NCI-H1092 (cell line): ENCODE results near the gene CCDC172.
"Not testable (repeated sequence)": the region's sequence is repeated elsewhere in the genome, so short reads cannot be mapped to it uniquely, and the experiment has no call there.

Source experiments
- DNase-seq: peaks from one replicate; lab custom pipeline; 2025; lab: John Stamatoyannopoulos, UW

Gene CCDC172

GRCh38 chr10:116336866-116337265 lies 12.6 kb downstream of the CCDC172 start:
- no peak for DNase-seq

DNA sequence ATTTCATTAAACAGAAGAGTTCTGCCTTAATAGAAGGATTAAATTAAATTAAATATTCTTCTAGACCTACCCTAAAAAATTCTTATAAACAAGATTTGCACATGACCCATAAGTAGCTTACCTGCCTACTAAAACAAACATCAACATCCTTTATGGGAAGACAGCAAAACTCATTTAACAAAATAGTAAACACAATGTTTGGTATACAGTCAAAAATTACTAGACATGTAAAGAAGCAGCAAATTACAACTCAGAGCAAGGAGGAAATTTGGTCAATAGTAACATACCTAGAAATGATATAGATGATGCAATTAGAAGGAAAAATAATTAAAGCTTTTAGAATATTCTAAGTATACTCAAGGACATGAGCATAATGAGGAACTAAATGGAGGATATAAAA lies 27.9 kb downstream of the CCDC172 start:
- no peak for DNase-seq

DNA sequence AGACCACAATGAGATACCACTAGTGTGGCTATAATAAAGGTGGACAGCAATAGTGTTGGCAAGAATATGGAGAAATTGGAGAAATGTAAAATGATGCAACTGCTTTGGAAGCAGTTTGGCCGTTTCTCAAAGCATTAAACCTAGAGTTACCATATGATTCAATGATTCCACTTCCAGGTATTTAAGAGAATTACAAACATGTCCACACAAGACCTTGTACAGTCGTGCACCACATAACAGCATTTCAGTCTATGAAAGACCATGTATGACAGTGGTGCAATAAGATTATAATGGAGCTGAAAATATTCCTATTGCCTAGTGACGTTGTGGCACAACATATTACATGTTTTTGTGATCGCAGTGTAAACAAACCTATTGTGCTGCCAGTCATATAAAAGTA lies 29.6 kb downstream of the CCDC172 start:
- DNase-seq: no peak

DNA sequence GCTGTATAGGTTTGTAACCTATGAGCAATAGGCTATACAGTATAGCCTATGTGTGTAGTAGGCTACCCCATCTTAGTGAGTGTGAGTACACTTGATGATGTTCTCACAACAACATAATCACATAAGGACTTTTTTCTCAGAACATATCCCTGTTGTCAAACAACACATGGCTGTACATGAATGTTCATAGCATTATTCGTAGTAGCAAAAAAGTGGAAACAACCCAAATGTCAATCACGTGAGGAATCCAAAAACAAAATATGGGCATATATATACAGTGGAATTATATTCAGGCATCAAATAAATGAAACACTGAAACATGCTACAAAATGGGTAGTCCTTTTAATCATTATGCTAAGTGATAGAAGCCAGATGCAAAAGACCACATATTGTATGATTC lies 31.1 kb downstream of the CCDC172 start:
- DNase-seq: no peak

- DNase-seq: no peak
Measured at GRCh38 chr10:116356833-116357232, 32.6 kb downstream of the CCDC172 start.

- no peak for DNase-seq
Measured at GRCh38 chr10:116364868-116365267, 40.6 kb downstream of the CCDC172 start.

DNA sequence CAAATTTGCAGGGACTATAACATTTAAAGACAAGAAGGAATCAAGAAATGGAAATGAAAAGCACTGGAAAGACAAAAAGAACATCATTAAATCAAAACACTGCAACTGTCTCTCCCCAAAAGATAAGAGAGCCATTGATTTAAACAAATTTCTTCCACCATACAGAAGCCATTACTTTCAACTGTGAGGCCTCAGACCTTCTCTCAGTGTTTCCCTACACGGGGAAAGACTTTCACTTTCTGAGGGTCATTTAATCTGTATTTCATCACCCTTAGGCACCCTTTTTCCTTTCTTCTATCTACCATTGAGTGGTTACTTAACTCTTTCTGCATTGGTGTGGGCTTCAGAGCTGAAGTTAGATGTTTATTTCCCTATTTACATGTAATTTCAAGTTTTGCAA lies 47.5 kb downstream of the CCDC172 start:
- DNase-seq: no peak

GRCh38 chr10:116382290-116382689 lies 58.0 kb downstream of the CCDC172 start:
- DNase-seq: no peak

DNA sequence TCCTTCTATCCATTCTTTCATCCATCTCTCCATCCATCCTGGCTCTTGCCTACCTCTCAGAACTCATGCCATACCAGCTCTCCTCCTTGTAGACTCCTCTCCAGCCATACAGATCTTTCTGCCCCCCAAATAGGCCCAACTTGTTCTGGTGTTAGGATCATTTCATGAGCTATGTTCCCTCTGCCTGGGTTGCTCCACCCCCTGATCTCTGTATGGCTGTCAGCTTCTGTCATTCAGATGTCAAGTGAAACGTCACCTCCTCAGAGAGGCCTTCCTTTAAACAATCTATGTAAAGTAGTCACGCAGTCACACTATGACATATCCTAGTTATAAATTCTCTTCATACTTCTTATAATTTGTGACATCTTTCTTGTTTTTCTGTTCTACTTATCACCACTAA lies 61.1 kb downstream of the CCDC172 start:
- no peak for DNase-seq

DNA sequence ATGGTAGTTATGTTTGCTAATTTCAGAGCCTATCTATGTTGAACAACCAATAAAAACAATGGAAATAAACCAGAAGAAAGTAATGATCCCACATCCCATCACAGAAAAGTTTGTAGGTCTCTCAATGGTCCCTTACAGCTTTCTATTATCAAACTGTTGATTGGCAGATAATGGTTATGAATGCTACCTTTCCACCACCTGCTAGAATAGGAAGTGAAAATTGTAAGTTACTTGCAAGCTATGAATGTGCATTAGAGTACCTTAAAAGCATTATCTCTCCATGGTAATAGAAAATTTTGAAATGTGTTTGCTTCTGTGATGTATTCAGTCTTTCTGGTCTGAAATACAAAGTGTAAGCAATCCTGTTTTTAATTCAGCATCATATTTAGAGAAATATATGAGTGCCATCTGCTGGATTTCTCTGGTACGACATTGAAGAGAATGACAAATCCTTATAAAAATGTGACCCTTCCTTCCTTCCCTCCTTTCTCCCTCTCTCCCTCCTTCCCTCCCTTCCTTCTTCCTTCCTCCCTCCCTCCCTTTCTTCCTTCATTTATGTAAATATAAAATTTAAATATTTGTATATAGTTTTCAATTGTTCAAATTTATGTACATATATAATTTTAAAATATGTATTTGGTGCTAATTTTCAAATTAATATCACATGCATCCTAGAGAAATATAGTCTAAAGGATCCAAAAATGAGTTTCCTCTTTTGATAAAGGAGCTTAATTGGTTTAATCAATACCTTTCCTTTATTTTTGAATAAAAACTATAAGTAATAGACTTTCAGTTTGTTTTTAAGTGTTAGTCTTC lies 62.0 kb downstream of the CCDC172 start:
- peak; percentile 17 for DNase-seq

DNA sequence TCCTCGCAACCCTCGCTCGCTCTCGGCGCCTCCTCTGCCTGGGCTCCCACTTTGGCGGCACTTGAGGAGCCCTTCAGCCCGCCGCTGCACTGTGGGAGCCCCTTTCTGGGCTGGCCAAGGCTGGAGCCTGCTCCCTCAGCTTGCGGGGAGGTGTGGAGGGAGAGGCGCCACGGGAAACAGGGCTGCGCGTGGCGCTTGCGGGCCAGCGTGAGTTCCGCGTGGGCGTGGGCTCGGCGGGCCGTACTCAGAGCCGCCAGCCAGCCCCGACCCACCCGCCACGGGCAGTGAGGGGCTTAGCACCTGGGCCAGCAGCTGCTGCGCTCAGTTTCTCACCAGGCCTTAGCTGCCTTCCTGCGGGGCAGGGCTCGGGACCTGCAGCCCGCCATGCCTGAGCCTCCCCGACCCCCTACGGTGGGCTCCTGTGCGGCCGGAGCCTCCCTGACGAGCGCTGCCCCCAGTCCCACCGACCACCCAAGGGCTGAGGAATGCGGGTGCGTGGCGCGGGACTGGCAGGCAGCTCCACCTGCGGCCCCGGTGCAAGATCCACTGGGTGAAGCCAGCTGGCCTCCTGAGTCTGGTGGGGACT lies 69.1 kb downstream of the CCDC172 start:
- DNase-seq: not testable (repeated sequence)

- no peak for DNase-seq
Measured at GRCh38 chr10:116395223-116395985, 71.2 kb downstream of the CCDC172 start.

GRCh38 chr10:116398224-116398623 lies 74.0 kb downstream of the CCDC172 start:
- no peak for DNase-seq

DNA sequence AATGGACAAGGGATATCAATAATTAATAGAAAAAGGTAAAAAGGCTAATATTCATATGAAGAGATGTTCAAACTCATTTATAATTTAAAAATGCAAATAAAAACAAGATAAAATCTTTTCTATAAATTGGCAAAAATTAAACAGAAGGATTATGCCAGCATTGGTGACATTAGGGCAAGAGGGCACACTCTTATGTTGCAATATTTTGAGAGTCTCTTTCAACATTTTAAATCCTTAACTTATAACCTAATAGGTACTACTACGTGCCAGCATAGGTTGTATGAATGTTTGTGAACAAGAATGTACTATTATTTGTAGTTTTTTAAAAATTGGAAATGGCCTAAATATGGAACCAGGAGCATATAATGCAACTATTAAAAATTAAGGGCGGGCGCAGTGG lies 78.6 kb downstream of the CCDC172 start:
- DNase-seq: no peak

- no peak for DNase-seq
Measured at GRCh38 chr10:116403740-116404250, 79.5 kb downstream of the CCDC172 start.

- DNase-seq: no peak
Measured at GRCh38 chr10:116408719-116409118, 84.5 kb downstream of the CCDC172 start.

DNA sequence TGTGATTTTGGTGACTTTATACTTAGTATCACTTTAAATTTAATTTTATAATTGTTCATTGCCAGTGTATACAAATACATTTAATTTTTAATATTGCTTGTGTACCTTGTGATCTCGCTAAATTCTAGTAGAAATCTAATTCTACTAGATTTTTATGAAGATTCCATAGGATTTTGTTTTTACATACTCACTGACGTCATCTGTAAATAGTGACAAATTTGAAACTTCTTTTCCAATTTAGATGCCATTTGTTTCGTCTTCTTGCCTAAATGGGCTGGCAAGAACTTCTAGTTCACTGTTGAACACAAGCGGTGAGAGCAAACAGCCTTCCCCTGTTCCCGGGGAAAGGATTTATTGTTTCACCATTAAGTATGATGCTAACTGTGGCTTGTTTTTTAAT lies 86.1 kb downstream of the CCDC172 start:
- DNase-seq: no peak

- DNase-seq: no peak
Measured at GRCh38 chr10:116417821-116418220, 93.6 kb downstream of the CCDC172 start.

DNA sequence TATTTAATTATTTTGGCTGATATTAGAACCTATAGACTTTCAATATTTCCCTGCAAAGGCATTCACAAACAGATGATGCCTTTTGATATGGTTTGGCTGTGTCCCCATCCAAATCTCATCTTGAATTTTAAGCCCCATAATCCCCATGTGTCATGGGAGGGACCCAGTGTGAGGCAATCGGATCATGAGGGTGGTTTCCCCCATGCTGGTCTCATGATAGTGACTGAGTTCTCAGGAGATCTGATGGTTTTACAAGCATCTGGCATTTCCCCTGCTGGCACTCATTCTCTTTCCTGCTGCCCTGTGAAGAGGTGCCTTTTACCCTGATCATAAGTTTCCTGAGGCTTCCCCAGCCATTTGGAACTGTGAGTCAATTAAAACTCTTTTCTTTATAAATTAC lies 94.1 kb downstream of the CCDC172 start:
- no peak for DNase-seq

DNA sequence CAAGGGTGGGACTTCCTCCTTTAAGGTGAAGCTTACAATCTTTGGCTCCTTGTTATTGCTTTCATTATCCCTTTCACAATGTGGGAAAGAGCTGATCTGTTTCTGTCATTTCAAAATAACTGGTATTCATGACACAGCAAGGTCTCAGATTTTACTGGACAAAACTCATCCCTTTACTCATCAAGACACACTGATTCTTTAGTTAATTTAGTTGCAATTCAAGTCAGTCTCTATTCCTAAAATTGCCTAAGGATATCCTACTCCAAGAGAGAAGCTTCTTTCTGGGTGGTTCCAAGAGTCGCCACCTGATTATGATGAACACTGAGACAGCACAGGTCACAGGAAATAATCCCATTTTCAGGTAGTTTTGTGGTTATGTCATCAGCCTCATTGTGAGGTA lies 97.6 kb downstream of the CCDC172 start:
- no peak for DNase-seq

DNA sequence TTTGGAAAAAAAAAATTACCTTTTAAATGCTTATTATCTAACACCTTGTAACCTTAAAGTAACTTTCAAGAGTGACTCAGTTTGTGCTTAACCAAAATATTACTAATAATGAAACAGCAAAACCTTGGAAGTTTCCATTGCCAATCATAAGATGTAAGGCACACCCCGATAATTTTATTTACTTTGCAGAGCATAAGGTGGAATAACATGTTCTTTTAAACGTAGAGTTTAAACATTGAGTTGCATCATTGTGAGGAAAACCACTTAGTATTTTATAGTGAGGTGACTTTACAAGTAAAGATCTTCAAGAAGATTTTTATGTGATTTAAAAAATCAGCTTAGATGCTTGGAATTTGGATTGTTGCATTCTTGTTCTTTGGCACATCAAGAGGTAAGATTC lies 103.4 kb downstream of the CCDC172 start, which contains the start of gene PNLIPRP3:
TSS of gene PNLIPRP3 (plus strand) at position 177 of the 400 bp plus-strand sequence. CDS start at position 343, 166 bp downstream.
- no peak for DNase-seq

GRCh38 chr10:116429288-116429977 lies 105.2 kb downstream of the CCDC172 start:
- DNase-seq: no peak
